NCI-H2171 treated with DMSO at 0.1 percent for 48 hours (cell line): ENCODE measurements around the gene AP1S1.
A peak's percentile ranks its signal among the peaks of the same experiment; 100 is the strongest.
"Not testable (repeated sequence)": the region's sequence is repeated elsewhere in the genome, so short reads cannot be mapped to it uniquely, and the experiment has no call there.

Source experiments
- DNase-seq: peaks from one replicate; lab custom pipeline; 2025; lab: John Stamatoyannopoulos, UW

The AP1S1 gene

DNA sequence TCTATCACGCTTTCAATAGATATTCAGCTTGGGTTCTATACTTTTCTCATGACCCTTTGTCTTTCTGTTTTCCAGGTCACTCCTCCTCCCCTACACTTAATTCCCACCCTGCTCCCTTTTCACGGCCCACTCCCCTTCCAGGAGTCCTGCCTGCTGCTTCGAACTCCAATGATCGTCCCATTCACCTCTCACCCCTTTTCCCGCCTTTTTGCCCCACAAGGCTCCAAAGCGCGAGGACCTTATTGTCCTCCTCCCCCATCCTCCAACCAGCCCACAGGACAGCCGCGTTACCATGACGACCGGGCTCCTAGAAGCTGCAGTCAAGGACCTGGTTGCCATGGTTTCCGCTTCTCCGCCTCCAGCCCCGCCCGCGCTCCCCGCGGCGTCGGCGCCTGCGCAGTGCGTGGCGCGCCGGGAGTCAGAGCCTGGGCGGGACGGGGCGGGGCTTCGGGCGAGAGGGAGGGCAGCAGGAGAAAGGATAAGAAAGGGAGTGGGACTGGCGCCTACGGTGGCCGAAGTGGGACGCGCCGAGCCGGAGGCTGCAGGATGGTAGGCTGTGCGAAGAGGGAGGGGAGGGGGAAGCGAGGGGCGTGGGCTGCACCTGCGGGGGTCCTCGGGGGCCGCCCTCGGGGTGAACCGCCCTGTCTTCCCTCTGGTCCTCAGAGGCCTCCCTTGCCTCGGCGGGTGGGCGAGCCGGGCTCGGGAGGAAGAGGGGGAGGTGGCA, at the start of gene AP1S1:
TSS of gene AP1S1 (plus strand) at position 508 of the 724 bp plus-strand sequence. CDS start at position 547, 39 bp downstream.
- DNase-seq: peak; percentile 95

GRCh38 chr7:101104799-101105198, 49.5 kb upstream of the AP1S1 start:
- no peak for DNase-seq

- DNase-seq: not testable (repeated sequence)
Observed at GRCh38 chr7:101105248-101105647, 49.0 kb upstream of the AP1S1 start.

DNA sequence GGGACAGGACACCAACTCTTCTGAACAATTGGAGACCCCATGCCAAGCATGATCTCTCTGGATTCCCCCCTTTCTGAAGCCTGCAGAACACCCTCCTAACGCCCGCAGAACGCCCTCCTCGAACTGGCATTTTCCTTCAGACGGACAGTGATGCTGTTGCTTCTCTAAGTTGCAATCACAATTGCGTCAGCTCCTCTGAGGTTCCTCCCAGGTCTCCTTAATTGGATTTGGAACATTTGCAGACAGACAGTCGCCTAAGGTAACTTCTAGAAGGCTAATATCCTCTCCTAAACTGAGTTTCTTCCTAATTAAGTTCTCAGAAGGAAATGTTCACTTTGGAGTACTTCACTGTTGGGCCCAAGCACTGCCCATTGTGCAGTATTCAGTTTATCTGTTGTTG, 47.9 kb upstream of the AP1S1 start:
- DNase-seq: no peak

GRCh38 chr7:101108330-101108857, 45.9 kb upstream of the AP1S1 start:
- DNase-seq: no peak

- peak; percentile 15 for DNase-seq
Observed at GRCh38 chr7:101108961-101109360, 45.3 kb upstream of the AP1S1 start.

- no peak for DNase-seq
Observed at GRCh38 chr7:101109368-101109767, 44.9 kb upstream of the AP1S1 start.

GRCh38 chr7:101111261-101111660, 43.0 kb upstream of the AP1S1 start:
- DNase-seq: no peak

DNA sequence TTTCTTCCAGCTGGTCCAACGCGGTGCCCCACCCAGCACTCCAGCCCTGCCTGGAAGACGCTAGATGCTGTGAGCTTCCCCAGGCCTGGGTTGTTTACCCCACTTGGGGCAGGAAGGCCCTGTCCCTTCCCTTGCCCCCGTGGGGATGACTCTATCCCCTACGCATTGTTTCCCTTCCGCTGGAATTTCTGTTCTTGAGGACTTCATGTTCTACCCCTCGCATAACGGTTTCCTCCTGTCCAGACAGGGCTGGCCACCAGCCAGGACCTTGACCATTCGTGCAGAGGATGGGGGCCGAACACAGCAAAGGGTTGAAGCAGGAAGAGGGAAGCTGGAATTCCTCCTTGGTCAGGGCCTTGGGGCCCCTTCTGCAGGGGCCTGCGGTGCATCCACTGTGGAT, 42.0 kb upstream of the AP1S1 start:
- no peak for DNase-seq

GRCh38 chr7:101113140-101113539, 41.1 kb upstream of the AP1S1 start:
- DNase-seq: not testable (repeated sequence)

DNA sequence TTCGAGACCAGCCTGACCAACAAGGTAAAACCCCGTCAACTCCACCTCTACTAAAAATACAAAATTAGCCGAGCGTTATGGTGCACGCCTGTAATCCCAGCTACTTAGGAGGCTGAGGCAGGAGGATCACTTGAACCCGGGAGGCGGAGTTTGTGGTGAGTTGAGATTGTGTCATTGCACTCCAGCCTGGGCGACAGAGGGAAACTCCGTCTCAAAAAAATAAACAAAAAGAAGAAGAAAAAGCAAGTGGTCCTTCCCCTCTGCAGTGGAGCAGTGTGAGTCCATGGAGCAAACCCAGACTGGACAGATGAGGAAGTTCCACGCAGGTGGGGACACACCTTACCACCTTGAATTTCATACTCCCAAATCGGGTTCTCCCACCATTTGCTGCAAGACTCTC, 40.4 kb upstream of the AP1S1 start:
- DNase-seq: no peak

GRCh38 chr7:101114492-101114891, 39.8 kb upstream of the AP1S1 start:
- DNase-seq: no peak

DNA sequence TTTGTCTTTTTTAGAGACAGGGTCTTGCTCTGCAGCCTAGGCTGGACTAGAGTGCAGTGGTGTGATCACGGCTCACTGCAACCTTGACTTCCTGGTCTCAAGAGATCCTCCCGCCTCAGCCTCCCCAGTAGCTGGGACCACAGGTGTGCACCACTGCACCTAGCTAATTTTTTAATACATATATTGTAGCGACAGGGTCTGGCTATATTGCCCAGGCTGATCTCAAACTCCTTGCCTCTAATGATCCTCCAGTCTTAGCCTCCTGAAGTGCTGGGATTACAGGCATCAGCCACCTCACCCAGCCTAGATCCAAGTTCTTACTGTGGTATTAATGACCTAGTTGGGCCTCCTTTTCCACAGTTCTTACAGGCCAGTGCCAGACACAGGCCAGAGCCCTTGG, 39.1 kb upstream of the AP1S1 start:
- no peak for DNase-seq

DNA sequence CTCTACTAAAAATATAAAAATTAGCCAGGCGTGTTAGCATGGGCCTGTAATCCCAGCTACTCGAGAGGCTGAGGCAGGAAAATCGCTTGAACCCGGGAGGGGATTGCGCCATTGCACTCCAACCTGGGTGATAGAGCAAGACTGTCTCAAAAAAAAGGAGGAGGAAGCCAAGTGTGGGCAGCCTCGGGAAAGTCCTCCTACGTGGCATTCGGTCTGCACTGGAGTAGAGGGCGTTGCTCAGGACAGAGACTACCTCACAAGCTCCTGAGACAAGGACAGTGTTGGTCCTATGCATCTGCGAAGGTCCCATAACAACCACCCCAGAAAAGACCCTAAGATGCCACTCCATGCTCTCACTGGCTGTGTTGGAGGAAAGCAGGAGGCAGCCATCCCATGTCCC, 37.4 kb upstream of the AP1S1 start:
- no peak for DNase-seq

GRCh38 chr7:101118856-101119255, 35.4 kb upstream of the AP1S1 start:
- no peak for DNase-seq

DNA sequence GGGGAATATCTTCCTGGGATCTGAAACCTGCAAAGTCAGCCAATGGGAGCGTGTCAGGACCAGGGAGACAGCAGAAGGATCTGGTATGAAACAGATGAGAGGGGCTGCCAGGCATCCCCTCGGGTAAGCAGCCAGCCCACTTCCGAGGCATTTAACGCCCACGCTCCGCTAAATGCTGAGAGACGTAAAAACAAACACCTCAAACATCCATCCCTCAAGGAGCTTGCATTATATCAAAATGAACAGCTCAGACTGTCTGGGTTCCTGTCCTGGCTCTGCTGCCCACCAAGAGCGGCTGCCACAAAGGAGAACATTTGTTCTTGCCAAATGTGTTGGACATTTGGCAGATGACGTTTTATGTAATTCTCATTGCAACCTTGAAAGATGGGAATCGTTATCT, 34.4 kb upstream of the AP1S1 start:
- no peak for DNase-seq

GRCh38 chr7:101120315-101120714, 34.0 kb upstream of the AP1S1 start:
- no peak for DNase-seq

DNA sequence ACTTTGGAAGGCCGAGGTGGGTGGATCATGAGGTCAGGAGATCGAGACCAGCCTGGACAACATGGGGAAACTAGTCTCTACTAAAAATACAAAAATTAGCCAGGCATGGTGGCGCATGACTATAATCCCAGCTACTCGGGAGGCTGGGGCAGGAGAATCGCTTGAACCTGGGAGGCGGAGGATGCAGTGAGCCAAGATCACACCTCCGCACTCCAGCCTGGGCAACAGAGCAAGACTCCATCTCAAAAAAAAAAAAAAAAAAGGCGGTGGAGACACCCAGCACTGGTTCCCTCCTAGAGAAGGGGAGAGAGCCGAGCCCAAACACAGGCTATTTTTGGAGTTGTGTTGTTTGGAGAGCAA, 32.7 kb upstream of the AP1S1 start:
- DNase-seq: not testable (repeated sequence)

DNA sequence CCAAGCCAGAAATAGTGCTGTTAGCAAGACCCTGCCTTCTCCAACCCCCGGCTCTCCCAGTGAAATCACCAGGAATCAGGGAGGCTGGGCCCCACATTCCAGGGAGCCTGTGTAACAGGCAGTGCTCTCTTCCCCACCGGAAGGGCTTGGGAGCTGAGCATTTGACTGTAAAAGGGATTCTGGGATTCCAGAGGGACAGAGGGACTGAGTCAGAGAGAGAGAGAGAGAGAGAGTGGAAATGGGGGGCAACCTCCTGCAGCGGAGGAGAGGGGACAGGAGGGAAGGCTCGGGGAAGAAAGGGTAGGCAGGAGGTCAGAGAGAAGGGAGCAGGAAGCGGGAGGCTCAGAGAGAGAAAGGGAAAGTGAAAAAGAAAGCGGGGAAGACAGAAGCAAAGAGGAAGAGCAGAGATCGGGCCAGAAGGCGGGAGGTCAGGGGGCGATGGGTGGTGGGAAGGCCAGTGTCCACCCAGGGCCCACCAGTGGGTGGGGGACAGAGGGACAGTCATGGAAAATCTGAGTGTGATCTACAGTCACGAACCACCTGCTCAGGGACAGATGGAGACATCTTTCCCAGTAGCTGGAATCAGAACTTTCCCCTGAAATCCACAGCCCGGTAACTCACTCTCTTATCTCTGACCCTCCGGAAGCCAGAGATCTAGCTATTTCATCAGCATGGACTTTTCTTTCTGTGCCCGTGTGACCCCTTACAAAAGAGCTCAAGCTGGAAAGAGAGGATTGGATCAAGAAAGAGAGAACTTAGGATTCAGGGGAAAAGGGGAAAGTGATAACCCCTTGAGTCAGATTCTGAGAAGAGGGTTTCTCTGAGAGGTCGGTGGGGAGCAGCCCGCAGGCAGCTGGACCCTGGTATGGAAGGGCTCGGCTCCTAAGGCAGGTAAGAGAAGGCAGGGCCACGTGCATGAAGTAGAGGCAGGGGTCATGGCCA, 32.0 kb upstream of the AP1S1 start:
- no peak for DNase-seq

DNA sequence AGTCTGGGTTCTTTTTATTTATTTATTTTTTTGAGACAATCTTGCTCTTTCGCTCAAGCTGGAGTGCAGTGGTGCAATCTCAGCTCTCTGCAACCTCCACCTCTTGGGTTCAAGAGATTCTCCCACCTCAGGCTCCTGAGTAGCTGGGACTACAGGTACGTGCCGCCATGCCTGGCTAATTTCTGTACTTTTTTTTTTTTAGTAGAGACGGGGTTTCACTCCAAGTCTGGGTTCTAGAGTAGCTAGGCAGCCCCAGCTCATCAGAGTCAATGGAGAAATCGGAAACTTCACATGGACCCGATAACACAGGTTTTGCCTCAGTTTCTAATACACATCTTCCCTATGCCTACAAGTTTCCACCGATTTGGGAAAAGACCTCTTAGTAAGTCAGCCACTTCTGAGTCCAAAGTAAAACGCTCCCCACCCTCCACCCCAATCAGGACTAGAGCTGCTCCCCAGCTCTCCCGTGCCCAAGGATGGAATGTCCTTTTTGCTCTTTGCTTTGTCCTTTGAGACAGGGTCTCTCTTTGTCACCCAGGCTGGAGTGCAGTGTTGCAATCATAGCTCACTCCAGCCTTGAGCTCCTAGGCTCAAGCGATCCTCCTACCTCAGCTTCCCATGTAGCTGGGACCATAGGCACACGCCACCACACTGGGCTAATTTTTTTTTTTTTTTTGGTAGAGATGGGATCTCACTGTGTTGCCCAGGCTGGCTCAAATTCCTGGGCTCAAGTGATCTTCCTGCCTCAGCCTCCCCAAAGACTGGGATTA, 31.2 kb upstream of the AP1S1 start:
- no peak for DNase-seq

GRCh38 chr7:101123703-101124068, 30.6 kb upstream of the AP1S1 start:
- DNase-seq: no peak

- DNase-seq: no peak
Observed at GRCh38 chr7:101124376-101125056, 29.8 kb upstream of the AP1S1 start.
